HG03045 (cell line): ENCODE results near the gene TBC1D10A.

Source experiments
- ATAC-seq: cut with Tn5 transposase; IDR thresholded peaks from one replicate; pipeline ENCODE4 v1.9.1; 2021; ENCODE audit warnings: mild to moderate bottlenecking, moderate library complexity; ENCODE audit not compliant: unreplicated experiment

The TBC1D10A gene

DNA sequence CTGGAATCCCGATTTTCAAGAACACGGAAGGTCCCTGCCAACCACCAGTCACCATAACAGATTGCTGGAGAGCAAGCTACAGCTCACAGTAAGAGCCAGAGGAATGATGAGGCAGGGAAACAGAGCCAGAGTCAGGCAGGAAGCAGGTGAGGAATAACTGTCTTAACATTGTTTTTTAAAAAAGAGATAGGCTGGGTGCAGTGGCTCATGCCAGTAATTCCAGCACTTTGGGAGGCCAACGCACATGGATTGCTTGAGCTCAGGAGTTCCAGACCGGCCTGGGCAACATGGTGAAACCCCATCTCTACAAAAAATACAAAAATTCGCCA is 24.0 kb downstream of the TBC1D10A start:
- no peak for ATAC-seq

DNA sequence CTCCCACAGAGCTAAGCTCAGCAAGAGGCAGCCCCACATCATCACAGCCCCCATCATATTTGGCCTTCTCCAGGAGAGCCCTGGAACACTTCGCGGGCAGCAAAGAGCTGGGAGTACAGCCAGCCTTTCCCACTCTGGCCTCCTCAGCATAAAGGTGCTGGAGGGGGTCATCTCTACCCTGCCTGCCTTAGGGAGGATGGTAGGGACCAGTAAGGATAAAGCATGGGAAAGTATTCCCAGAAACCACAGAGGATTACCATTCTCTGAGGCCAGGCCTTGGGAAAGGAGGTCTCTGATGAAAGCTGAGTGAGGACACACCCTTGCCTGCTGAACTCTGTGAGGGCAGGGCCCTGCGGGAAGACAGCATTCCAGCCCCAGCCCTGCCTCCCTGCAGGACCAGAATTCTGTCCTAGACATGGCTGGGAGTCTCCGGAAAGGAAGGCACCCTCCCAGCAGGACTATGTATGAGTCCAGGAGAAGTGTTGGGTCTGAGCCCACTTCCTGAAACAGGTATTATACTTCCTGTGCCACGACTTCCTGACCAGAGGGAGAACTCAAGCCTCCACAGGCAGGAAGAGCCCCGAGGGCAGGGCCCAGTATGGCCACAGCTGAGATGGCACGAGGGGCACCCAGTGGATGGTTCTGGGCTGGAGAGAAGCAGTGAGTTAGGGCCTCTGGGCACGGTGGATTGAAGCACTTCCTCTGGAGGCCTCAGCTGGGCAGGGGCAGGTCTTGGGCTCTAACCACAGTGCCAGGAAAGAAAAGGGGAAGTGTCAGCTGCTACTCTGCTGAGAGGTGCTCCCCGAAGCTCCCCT is 24.5 kb downstream of the TBC1D10A start:
- no peak for ATAC-seq

DNA sequence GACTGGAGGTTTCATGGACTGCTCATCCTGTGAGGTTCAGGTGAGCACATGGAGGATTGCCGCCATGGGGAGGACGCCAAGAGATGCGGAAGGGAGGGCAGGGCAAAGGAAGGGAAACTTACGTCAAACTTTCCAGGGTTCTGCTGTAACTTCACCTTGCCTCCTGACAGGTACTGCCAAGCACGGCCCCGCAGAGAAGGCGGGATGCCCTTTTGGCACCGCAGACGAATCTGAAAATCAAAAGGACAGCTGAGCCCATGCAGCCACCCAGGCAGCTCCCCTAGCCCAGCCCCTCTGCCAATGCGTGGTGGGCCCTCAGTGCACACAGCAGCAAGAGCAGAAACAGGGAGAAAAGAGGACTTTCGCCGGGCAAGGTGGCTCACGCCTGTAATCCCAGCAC is 27.4 kb downstream of the TBC1D10A start:
- ATAC-seq, result no peak

DNA sequence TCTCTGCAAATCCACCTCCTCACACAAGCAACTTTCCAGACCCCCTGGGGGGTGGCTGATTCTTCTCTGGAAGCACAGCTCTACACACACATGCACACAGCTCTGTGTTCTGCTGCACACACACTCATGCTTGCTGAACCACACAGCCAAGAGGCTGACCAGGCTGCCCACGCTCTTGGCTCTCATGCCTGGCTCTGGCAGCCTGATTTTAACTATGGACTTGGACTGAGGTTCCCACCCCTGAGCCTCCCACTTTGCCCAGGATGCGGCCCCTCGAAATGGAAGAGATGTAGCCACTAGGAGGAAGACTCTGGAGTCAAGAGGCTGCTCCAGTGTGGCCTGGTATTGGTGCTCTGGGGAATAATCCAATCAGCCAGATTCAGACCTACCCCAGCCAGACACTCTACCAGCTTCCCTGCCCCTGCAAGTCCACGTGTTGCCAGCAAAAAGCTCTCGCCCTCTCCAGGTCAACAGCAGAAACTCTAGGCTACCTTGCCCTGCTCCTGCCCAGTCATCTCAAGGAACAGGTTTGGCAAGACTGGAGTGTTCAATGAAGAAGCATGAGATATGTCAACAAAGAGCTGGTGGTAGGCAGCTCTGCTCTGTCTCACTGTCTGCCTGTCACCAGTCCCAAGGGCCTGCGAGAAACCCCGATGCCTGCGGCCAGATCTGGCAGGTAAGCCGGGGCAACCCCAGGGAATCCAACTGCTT is 28.6 kb downstream of the TBC1D10A start:
- ATAC-seq, result no peak

DNA sequence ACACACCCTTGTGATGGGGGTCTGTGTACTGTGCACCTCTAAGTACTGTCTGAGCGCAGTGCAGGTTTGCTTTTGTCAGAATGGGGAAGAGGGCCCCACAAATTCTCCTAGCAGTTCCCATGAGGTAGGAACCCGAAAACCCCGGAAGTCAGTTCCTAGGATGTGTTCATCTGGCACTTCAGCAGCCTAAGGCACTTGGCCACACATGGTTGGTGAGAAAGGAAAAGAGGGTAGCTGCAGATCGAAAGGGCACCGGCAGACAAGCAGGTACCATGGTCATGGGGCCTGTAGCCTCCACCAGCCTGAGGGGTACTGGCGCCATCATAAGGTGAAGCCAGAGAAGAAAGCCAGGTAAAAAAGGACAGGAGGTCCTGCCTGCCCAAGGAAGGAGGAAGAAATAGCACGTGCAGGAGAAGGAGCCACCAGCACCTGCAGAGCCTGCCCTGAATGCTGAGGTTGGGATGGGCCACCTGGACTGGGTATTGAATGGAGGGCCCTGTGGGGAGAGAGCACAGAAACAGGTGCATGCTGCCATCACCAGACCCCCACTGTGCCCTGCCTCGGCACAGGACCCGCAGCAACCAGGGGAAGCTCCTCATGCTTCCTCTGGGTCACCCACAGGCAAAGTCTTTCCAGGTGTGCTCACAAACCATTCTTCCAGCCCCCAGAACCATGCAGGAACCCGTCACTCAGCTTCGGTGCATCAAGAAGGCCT is 29.3 kb downstream of the TBC1D10A start:
- ATAC-seq, result no peak

DNA sequence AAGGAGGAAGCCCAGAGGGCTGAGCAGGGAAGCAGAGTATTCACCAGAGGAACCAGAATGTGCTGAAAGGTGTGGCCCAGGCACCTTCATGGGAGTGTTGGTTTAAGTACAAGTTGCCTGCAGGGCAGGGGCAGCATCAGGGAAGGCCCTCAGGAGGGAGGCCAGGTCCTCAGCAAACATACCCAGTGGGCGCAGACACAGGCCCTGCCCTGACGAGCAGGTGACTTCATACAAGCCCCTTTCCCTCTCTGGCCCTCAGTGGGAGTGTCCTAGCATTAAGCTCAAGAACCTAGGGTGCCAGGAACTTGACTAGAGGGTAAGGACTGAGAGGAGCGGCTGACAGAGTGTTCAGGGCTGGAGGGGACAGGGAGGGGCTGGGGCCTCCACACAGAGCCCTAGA is 29.9 kb downstream of the TBC1D10A start:
- no peak for ATAC-seq

DNA sequence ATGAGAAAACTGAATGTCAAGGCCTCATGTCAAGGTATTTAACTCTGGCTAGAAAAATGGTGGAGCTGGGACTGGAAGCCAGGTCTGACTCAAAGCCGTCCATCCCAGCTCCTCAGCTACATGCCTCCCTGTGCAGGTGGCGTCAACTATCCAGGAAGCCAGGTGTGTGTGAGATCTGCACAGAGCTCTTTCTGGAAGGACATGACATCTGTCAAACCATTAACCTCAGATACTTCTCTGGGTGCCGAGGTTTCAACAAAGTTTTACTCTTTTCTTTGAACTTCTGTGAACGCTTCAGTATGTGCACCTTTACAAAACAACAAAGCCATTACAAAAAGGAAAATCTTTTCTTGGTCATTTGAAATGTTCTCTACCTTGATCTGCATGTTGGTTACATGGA is 30.4 kb downstream of the TBC1D10A start:
- no peak for ATAC-seq

DNA sequence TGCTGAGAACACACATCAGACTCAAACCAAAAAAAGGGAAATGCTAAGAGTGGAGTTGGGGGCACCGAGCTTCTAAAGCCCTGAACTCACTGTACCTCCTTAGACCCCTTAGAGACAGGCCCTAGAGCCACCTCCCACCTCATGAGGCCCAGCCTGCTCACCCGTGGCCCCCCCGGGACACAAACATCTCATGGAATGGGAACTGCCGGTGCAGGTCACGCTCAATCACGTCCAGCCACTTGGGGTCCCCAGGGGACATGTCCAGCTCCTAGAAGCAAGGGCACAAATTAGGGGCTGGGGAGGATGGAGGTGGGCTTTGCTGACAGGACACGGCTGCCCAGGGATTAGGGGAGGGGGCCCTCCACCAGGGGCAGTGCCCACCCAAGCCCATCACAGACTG is 31.2 kb downstream of the TBC1D10A start:
- ATAC-seq, result no peak

DNA sequence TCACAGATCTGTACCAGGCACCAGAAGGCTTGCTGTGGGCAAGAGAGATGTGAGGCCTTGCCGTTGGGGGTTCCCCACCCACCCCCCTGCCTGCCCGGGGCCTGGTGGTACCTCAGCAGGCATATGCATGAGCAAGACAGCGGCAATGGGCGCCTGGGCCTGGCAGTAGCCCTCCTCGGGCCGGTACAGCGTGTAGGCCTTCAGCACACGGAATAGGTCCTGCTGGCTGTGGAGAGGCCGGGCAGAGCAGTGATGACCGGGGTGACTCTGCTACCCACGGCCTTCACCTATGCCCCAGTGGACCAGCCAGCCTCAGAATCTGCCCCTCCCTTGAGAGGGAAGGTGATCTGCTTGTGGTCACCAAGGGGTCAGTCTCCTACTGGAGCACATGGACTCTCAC is 31.9 kb downstream of the TBC1D10A start:
- ATAC-seq, result no peak

DNA sequence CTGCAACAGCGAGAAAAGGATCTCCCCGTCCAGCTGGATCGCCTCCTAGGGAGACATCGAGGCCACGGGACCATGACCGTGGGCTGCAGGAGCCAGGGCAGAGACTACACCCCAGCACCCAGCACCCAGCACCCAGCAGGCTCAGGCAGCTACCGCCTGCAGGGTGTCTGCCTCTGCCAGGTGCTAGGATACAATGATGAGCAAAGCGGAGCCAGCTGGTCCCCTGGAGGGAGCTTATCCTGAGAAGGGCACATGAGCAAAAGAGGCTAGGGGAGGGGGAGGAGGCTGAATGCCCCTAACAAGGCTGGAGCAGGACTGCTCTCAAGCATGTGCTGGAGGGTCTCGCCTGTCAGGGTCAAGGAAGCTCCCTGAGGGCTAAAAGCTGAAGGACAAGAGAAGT is 32.7 kb downstream of the TBC1D10A start:
- ATAC-seq, result no peak

DNA sequence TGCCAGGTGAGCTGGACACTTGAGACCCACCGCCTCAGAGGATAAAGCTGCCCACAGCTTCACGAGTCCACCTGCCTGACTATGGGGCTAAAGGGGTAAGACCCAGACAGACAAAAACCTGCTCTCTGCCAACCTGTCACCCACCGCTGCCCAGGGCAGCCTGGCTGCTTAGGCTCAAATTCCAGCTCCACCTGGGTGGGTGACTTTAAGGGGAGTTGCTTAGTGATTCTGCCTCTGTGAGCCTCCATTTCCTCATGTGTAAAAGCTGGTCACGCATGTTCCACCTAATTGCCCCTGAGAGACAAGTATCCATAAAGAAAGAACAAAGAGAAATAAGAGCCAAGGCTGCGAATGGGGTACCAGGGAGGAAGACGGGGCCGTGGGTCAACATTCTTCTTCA is 33.7 kb downstream of the TBC1D10A start:
- ATAC-seq, result no peak

DNA sequence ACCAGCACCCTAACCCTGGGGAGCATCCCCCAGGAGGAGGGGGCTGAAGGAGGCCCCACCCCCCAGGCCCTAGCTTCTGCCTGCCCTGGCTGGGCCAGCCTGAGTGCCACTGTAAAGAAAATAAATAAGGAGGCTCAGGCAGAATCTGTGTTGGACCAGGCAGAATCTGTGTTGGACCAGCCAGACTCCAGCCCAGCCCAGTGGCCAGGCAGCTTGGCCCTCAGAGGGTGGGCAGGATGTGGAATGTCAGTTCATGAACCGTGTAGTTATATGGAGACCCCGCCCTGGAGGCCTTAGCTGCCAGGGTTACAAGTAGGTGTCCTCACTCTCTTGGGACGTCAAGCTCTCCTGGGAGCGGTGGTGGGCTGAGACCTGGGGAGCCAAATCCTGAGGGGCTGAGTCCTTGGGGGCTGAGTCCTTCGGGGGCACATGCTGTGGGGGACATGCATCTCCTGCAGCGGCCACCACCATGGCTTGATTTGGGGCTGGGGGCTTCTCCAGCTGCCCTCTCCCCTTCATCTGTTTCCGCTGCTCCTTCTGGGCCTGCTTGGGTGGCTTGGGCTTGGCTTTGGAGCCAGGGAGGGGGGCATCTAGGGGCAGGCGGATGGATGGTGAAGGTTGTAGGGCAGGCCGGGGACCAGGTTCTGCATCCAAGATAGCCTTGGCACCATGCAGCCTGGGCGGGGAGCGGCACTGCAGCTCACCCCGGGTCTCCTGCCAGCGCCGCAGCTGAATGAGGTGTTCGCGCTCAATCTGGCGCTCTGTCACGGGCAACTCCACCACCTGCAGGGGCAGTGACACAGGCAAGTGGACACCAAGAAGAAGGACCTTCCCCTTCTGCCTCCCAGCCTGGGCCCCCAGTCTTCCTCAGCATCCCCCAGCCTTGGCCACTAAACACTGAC is 34.4 kb downstream of the TBC1D10A start:
- ATAC-seq, result no peak

DNA sequence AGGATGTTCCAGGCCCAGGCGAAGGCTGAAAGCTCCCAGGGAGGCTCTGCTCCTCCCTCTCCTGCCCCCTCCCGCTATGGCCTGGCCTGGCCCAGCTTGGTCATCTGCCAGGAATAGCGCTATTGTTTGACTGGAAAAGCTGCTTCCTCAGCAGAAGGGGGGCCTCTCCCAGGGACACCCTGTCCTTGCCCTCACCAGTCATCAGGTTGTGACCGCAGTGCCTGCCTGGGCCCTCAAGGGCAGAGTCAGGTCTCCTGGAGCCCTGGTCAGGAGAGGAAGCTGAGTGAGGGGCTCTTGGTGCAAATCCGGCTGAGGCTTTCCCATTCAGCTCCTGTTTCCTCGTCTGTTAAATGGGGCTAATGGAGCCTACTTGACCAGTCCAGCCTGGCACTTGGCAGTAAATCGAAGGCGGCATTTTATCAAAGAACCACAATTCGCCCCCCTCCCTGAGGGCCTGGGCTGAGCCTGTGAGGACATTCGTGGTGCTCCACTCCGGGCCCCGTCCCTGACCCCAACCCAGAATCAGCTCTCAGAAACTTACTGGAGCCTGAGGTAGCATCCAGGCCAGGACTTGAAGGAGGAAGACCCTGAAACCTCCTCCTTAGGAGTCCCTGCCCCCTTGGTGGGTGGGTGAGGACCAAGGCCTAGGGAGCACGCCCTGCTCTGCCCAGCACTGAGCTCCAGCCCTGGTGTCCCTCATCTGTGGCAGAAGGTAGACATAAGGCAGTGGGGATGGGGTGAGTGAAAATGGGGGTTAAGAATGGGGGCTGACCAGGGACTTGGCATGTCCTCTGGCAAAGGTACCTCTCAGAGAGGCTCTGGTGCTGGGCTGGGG is 35.5 kb downstream of the TBC1D10A start:
- ATAC-seq, result no peak

DNA sequence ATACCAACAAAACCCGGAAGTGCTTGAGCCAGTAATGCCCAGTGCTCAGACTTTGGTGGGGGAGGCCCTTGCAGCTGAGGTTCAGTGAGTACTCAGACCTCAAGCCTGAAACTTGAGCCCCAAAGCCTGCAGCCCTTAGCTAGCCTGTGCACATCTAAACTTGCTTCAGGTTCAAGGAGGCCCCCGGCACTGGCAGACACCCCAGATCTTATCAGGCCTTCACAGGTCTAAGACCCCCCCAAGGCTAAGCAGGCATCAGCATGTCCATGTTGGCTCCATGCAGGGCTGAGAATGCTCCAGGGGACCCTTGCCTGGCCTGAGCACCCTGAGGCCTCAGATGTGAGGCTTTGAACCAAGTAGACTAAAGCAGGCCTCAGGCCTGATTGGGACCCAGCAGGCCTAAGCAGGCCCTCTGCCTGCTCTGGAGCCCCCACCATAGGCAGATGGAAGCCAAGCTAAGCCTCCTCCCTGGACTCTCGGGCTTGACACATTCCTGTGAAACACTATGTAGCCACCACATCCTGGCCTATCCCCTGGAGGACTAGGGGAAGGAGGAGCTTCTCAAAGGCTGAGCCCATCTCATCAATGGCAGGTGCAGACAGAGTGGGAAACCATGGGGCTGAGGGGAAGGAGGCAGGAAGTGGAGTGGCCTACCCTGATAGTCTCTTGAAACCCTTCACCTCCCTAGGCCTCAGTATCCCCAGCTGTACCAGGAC is 36.2 kb downstream of the TBC1D10A start:
- no peak for ATAC-seq

DNA sequence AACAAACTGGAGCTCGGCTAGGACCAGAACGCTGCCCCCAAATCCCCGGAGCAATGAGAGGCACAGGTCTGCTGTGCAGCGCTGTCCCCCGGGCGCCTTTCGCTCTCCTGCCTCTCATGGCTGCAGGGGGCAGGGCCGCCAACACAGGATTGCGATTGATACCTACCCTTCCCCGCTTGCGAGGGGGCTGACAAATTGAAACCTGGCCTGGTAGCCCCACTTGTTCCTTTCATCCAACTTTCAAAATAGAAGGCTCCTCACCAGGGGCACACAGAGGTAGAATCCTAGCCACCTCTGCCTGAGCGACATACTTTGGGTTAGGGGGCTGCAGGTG is 36.8 kb downstream of the TBC1D10A start:
- peak; percentile 7 for ATAC-seq

DNA sequence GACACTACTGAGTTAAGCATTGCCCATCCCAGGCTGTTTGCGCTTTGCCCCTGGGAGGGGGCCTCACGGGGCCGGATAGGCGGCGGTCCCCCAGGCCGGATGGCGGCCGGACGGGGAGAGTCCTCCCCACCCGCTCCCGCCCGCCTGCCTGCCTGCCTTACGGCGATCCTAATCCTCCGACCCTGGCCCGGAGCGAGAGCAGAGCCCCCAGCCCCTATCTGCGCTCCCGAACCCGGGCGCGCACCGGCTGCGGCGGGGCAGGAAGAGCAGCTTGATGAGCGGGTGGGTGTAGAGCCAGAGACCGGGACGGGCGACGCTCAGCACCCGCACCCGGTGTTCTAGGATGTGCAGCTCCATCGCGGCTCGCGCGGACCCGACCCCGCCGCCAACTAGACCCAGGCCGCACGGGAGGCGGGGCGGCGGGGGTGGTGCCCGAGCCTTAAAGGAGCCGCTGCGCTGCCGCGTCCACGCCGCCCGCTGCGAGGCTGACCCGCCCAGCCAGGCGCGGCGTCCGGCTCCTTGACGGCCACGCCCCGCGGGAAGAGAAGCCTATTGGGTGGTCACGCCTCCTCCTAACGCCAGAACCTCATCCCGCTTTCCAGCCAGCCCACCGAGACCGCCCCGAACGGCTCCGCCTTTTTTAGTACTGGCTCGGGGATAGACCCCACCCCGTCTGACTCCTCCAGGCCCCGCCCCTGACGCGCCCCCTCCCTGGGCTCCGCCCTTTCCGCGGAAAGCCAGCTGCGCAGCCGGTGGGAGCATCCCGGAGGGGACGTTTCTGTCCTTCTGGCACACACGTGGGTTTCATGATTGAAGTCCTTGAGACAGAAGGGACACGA is 37.4 kb downstream of the TBC1D10A start, which contains the start of gene CASTOR1:
CASTOR1 (minus strand) TSS at position 365 of the 839 bp plus-strand sequence; CDS start at position 357, 8 bp downstream.
- ATAC-seq, result peak; percentile 70

DNA sequence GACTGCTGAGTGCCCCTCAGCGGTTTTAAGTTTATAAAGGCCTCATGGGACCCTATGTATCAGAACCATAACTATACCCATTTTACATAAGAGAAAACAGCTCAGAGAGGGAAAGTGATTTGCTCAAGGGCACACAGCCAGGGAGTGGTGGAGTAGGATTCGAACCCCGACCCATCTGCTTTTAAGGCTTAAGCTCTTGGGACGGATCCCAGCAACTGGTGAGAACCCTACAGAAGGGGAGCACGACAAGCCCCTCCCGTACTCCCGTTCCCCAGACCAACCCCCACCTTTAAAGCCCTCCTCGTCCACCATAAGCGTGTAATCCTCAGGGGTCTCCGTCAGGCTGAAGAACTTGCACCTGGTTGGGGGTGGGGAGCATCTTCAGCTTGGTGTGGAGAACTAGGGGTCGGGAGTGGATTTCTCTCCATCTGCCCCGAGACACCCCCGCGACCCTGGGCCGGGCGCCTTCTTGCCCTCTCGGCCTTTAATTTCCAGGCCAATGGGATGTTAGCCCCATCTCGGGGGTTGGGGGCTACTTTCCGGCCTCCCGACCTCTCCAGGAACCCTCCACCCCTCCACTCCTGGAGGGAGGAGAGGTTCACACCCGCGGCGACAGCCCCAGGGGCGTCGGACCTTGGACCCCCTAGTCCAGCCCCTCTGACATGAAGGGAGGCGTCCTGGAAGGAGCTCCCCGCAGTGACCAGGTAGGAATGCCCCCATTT is 38.2 kb downstream of the TBC1D10A start:
- ATAC-seq, result no peak
